Measurements from ENCODE around the gene CYP26A1.

The CYP26A1 gene

DNA sequence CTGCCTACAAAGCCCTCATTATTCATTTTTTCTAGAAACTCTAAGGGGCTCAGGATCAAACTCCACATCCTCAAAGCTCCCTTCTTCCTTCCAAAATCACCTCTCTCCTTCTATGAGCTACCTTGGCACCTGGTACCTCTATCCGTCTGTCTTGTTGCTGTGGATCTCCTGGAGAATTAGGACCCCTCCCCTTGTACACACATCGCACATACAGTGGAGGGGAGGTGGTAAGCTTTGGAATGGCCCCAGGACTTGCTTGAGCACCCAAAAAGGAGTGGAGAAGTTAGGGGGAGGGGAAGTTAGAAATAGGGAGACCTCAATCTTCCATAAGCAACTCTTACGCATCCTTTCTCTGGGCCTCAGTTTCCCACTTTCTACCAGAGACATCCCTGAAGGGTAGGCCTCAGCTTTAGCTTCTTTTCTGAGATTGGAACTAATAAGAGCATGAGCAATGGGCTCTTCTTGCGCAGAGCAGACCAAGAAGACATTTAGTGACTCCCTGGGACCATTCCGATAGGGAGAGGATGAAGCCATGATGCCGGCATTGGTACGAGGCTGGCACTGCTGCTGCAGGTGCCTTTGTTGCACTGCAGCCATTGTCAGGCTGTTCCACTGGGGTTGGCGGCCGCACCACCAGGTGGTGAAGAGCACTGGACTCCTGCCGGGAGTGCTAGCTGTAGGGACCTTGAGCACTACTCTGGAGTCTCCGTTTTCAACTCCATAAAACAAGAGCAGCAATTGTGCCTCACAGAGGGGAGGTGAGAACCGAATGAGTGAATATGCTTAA lies 8.6 kb upstream of the CYP26A1 start:
- TF ChIP-seq ZFX (IDR thresholded peaks at IDR 0.05; ENCODE audit: borderline replicate concordance): no peak
- TF ChIP-seq, protein P1, sequence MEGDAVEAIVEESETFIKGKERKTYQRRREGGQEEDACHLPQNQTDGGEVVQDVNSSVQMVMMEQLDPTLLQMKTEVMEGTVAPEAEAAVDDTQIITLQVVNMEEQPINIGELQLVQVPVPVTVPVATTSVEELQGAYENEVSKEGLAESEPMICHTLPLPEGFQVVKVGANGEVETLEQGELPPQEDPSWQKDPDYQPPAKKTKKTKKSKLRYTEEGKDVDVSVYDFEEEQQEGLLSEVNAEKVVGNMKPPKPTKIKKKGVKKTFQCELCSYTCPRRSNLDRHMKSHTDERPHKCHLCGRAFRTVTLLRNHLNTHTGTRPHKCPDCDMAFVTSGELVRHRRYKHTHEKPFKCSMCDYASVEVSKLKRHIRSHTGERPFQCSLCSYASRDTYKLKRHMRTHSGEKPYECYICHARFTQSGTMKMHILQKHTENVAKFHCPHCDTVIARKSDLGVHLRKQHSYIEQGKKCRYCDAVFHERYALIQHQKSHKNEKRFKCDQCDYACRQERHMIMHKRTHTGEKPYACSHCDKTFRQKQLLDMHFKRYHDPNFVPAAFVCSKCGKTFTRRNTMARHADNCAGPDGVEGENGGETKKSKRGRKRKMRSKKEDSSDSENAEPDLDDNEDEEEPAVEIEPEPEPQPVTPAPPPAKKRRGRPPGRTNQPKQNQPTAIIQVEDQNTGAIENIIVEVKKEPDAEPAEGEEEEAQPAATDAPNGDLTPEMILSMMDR (IDR thresholded peaks at IDR 0.05): no peak
- no peak overlapping the region for H3K27ac ChIP-seq

DNA sequence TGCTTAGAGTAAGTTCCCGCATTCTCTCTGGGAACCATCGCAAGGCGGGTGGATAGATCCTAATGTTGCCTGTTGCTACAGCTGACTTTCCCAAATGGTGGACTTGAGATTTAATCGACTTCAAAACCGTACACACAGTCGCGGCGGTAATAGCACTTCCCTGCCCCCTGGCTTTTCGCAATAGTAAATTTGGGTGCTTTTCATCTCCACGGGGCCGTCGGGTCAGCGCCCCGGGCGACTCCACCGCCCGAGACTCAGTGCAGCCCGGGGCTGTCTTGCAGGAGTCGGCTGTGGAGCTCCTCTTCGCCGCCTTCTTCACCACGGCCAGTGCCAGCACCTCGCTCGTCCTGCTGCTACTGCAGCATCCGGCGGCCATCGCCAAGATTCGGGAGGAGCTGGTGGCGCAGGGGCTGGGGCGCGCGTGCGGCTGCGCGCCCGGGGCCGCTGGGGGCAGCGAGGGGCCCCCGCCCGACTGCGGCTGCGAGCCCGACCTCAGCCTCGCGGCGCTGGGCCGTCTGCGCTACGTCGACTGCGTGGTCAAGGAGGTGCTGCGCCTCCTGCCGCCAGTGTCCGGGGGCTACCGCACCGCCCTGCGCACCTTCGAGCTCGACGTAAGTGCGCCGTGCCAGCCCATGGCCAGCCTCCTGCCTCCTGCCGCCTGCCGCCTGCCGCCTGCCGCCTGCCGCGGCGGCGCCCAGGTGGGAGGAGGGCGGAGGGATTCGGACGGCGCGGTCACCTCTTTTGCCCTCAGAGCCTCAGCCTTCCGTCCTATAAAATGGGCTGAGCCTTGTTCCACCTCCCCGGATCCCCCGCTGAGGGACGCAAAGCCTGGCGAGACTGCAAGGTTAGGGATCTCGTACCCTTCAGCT lies 7.8 kb upstream of the CYP26A1 start:
- TF ChIP-seq ZFX (IDR thresholded peaks at IDR 0.05; ENCODE audit: borderline replicate concordance): no peak
- TF ChIP-seq, protein P1 (IDR thresholded peaks at IDR 0.05): no peak; the same call in 1 of the 2 replicates
- H3K27ac ChIP-seq: no peak overlapping the region

DNA sequence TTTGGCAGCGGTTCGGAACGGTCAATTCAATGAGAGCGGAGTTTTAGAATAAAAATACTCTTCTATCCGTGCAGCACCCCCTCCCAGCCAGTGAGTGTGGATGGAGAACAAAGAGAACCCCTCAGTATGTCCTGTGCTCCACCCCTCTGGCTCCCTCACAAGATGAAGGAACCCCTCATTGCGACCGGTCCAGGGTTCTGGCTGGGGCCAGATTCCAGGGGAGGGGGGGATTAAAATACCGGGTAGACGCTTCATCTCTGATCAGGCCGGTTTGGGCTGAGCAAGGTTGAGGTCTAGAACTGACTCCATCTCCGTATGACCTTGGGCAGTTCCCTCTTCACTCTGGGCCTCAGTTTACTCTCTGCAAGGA lies 7.2 kb upstream of the CYP26A1 start:
- H3K27ac ChIP-seq: no peak overlapping the region

DNA sequence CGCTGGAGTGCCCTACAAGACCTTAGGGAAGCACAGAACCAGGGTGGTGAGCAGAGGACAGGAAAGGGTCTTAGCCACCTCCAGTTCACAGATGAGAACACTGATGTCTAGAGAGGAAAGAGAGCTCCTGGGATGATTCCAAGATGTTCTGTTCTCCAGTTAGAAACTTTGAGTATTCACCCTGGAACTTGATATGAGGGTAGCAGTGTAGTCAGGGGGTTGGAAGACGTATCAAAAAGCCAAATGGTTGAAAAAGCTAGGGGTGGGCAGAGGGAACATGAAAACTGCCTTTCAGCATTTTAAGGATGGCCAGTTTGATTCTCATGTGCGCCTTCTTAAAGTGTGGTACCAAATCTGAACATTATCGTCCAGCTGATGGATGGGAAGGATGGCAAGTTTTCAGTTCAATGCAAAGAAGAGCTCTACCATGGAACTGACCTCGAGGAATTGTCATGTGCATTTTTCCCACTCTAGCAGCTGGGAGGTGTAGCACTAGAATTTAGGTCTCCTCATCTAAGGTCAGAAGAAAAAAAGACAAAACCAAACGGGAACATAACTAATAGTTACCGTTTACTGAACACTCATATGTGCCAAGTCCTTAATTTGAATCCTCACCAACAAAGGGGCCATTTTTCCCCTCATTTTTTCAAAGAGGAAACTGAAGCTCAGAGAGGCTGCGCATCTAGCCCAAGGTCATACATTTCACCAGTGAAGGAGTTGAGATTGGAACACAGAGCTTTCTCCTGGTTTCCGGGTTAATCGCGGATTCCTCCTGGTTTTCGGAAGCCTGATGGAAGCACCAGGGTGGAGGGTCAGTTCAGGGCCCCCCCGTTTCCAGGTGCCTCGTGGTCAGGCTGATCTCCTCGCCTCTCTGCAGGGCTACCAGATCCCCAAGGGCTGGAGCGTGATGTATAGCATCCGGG lies 6.0 kb upstream of the CYP26A1 start:
- TF ChIP-seq, protein P1 (IDR thresholded peaks at IDR 0.05): no peak
- no peak for TF ChIP-seq ZFX (IDR thresholded peaks at IDR 0.05; ENCODE audit: borderline replicate concordance)
- no peak overlapping the region for H3K27ac ChIP-seq

More for the DNA sequence above, 7.2 kb upstream of the CYP26A1 start:
- no peak for TF ChIP-seq ZFX (IDR thresholded peaks at IDR 0.05; ENCODE audit: borderline replicate concordance)
- TF ChIP-seq, protein P1 (IDR thresholded peaks at IDR 0.05): no peak

GRCh38 chr10:93068411-93069244 lies 5.1 kb upstream of the CYP26A1 start:
- no peak for TF ChIP-seq ZFX (IDR thresholded peaks at IDR 0.05; ENCODE audit: borderline replicate concordance)
- TF ChIP-seq, protein P1 (IDR thresholded peaks at IDR 0.05): no peak
- no peak overlapping the region for H3K27ac ChIP-seq

DNA sequence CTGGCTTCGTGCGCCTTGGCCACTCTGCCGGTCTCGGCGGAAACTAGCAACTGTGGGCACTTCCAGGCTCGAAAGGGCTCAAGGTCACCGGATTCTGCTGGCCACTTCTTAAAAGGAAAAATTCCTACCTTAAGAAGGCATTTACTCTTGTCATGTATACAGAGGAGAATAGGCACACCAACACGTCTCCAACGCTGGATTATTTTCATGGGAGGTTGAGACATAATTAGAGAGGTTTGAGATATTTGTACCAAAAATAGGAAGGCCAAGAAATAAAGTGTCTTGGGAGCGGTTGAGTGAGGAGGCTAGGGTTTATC lies 4.5 kb upstream of the CYP26A1 start:
- TF ChIP-seq, protein P1 (IDR thresholded peaks at IDR 0.05): no peak
- TF ChIP-seq ZFX (IDR thresholded peaks at IDR 0.05; ENCODE audit: borderline replicate concordance): no peak
- no peak overlapping the region for H3K27ac ChIP-seq

Measured in 22Rv1 (cell line).